Stimulated activated CD8-positive, alpha-beta memory T cell treated with anti-CD3 and anti-CD28 coated beads, Interleukin-4, amount 100 ng/mL, for 24 hours (primary cell): ENCODE measurements around the gene MPO.

Source experiments
- DNase-seq: peaks from one replicate; pipeline ENCODE4 v3.0.0-alpha.2; 2020; ENCODE audit warnings: low read depth

MPO gene

DNA sequence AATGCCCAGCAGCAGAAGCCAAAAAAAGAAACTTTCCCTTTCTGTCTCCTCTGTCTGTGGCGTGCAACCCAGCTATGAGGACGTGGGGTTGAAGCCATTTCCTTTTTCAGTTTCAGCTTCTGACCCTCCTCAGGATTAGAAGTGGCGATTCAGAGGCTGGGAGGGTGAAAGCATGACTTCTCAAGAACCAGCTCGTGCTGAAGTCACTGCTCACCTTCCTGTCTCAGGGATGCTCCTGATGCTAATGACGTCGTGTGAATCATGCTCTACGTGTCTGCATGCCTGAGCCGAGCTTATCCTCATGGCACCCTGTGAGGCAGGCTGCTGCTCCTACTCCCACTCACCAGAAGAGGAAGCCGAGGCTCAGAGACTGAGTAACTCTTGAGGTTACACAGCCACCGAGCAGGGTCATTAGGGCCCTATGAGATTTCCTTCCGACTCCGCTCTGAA lies 48.0 kb downstream of the MPO start:
- no peak for DNase-seq

- no peak for DNase-seq
Measured at GRCh38 chr17:58231641-58232040, 49.1 kb downstream of the MPO start.

DNA sequence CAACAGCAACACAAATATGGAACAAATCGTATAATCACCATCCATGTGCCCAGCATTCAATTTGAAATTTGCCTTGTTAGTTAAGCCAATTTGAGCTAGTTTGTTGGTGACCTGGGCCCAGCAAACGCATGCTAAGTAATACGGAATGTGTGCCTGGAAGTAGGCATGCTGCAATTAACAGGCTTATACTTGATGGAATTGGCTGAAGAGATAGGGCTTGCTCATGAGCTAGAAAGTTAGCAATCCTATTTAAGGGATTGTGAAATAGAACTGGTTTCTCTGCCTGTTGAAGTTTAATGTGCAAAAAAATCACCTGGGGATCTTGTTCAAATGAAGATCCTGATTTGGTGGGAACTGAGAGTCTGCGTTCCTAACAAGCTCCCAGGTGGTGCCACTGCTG lies 50.9 kb downstream of the MPO start:
- DNase-seq, result no peak

DNA sequence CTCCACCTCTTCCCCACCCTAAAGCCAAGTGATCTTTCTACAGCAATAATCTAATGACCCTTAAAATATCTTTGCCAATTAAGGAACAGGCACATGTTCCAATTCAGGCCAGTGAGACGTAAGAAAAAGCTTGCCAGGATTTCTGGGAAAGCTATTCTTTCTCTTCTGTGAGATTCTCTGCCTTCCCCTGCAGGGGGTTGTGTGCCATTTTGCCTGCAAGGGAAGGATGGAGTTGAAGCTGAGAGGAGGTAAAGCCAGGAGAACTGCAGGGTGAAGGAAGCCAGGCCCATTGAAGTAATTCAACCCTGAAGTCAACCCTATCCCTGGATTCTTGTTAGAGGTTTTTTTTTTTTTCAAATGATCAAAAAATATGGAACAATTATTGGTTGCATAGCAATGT lies 51.4 kb downstream of the MPO start:
- no peak for DNase-seq

DNA sequence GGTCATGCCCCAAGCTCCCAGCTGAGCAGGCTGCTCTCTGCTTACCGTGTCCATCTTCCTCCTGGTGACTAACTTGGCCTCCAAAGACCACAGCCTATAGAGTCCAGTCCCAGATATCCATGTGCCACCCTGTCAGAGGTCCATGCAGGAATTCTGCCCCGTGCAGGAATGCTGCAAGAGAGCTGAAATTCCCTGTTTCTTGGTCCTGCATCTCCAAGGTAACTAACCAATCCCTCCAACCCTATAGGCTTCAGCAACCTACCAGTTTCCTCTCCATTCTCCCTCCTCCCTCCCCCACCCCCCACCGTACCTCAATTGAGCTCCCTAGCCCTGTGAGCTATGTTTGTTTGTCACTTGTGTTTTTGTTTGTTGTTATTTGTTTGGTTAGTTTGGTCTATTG lies 52.1 kb downstream of the MPO start:
- DNase-seq, result no peak

GRCh38 chr17:58227733-58228132 lies 53.0 kb downstream of the MPO start:
- no peak for DNase-seq

- DNase-seq, result no peak
Measured at GRCh38 chr17:58224315-58224714, 56.4 kb downstream of the MPO start.
